GM12865 (cell line): ENCODE data around the gene ADGRF1.
"Not testable (repeated sequence)": the region's sequence is repeated elsewhere in the genome, so short reads cannot be mapped to it uniquely, and the experiment has no call there.

Experiments used
- DNase-seq: peaks from one replicate; pipeline ENCODE4 v3.0.0; 2010; ENCODE audit warnings: low read depth
- H3K4me3 ChIP-seq: 2 replicates; pipeline ENCODE4 v1.5.1; 2011; ENCODE audit warnings: mild to moderate bottlenecking, low read depth, low read length, control low read depth
- TF ChIP-seq, protein P1 (sequence below): IDR thresholded peaks from 2 replicates; pipeline ENCODE4 v1.5.1; 2011; ENCODE audit warnings: low read length, control low read depth, low read depth, inconsistent platforms; ENCODE audit not compliant: insufficient read depth; ENCODE audit errors: missing control alignments

ADGRF1 gene

DNA sequence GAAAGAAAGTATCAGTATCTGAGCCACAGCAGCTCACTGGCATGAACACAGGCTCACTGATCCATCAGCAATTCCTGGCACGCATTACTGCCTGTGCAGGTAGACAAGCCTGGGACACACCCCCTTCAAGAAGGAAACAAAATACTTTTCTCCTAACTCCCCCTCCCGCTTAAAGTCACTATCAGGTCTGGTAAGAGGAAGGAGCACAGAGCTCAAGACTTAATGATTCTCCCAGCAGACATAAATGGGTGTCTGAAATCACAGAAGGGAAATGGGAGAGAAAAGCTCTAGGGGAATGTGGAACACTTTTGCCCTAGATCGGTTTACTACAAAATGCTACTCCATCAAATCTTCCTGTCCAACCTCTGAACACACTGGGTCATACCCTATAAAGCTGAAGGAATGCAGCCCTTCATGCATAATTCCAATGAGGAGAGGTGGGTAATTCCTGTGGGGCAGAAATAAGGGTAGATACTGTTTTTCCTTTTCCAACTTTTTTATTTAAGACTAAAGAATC is at the start of gene ADGRF1:
Gene ADGRF1, minus strand, starts transcription at position 58 of the 517 bp plus-strand sequence. CDS start 13,271 bp downstream, outside the sequence.
- no peak for DNase-seq
- no peak within 1 kb of the TSS for H3K4me3 ChIP-seq
- TF ChIP-seq, protein P1, sequence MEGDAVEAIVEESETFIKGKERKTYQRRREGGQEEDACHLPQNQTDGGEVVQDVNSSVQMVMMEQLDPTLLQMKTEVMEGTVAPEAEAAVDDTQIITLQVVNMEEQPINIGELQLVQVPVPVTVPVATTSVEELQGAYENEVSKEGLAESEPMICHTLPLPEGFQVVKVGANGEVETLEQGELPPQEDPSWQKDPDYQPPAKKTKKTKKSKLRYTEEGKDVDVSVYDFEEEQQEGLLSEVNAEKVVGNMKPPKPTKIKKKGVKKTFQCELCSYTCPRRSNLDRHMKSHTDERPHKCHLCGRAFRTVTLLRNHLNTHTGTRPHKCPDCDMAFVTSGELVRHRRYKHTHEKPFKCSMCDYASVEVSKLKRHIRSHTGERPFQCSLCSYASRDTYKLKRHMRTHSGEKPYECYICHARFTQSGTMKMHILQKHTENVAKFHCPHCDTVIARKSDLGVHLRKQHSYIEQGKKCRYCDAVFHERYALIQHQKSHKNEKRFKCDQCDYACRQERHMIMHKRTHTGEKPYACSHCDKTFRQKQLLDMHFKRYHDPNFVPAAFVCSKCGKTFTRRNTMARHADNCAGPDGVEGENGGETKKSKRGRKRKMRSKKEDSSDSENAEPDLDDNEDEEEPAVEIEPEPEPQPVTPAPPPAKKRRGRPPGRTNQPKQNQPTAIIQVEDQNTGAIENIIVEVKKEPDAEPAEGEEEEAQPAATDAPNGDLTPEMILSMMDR = no peak

DNA sequence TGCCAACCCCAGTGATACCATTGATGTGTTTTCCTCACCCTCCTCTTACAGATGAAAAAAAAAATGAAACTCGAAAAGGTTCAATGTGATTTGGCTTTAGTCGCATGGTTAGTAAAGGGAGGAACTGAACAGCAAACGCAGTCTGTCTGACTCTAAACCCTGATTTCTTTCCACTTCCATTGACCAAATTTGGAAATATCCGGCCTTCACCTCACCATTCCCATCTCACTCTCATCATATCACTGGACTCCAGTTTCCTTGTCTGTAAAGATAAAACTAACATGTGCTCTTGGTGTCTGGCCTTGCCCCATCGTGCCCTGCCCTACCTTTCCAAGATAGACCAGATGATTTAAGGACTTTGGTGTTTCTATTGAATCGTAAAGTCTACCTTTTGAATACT is 48.7 kb upstream of the ADGRF1 start:
- no peak overlapping the region for H3K4me3 ChIP-seq
- TF ChIP-seq, protein P1 = no peak
- DNase-seq = no peak

- DNase-seq, H3K4me3 ChIP-seq: not testable (repeated sequence)
These were observed 47.3 kb upstream of the ADGRF1 start for GRCh38 chr6:47089473-47089872.

DNA sequence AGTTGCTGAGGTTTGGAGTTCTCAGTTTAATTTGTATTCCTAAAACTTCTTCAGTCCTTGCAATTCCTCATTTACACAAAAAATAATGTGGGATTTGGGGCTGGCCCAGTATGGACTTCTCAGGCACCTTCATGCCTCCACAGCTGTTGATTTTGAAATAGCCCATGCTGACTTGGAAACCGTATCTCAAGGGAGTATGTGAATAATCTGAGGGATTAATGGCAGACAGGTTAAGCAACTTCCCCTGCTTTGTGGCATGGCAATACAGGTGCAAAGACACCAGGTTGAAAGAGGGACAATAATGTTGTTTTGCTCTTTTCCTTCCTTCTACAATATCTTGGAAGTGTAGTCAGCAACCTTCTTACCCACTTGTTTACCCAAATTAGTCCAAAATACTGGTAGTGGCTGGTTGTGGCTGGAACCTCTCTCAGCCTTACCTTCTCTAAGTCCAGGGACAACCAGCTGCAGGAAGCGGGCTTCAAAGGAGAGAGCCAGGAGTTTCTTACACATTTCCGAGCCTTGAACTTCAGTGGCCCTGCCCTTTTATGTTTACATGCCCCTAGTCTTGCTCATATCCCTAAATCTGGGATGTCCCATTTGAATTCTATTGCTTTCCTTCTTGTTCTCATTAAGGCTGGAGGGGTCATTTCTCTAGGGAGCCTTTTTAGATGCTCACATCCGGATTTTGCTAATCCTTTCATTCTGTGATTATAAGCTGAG is 44.1 kb upstream of the ADGRF1 start:
- no peak for DNase-seq
- TF ChIP-seq, protein P1 = no peak
- no peak overlapping the region for H3K4me3 ChIP-seq

- DNase-seq = no peak
- TF ChIP-seq, protein P1 = no peak
- H3K4me3 ChIP-seq = no peak overlapping the region
These were observed 42.5 kb upstream of the ADGRF1 start for GRCh38 chr6:47084610-47085009.

GRCh38 chr6:47083586-47084047 is 41.5 kb upstream of the ADGRF1 start:
- TF ChIP-seq, protein P1 = no peak
- no peak for DNase-seq

GRCh38 chr6:47080083-47080596 is 38.0 kb upstream of the ADGRF1 start:
- no peak for DNase-seq
- H3K4me3 ChIP-seq = no peak overlapping the region
- TF ChIP-seq, protein P1 = no peak

More at GRCh38 chr6:47083586-47084047, 41.5 kb upstream of the ADGRF1 start:
- H3K4me3 ChIP-seq = no peak overlapping the region
